Measurements from ENCODE around the gene CHIT1.

CHIT1 gene

DNA sequence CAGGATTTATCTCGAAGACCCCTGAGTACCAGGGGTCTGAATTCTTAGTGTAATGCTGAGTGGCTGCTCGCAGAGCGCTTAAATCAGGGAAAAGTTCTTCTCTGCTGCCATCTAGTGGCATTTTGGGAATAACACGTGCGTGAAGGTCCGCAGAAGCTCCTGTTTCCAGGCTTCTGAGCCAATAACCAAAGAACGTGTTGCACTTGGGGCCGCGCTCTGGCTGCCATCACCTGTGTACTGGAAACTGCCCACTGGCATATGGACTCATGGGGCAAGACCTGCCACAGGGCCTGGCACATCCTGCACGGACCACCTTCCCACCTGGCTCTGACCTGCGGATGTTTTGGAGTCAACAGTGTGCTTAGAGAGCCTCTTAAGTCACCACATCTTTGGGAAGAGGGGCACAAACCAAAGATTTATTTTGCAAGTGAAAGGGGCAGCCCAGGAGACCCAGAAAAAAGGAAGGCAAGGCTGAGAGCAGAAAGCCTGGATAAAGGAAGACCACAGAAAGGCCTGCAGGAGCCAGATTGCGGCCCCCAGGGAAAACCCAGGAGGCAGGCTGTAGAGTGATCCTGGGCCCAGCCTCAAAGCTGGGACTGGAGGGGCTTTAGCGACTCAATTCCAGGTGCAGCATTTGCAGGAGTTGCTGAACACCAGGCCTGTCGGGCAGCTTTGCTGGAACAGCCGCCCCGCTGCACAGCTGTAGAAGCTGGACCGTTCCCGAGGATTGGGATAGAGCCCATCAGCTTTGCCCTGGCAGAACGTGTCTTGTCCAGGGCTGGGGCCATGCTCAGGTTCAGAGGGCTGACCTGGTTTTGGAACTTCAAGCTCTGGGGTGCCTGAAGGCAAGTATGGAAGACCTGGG is 13.0 kb downstream of the CHIT1 start:
- DNase-seq: peak; percentile 60 to 83
- no peak for TF ChIP-seq POLR2A (IDR thresholded peaks at IDR 0.05; ENCODE audit: low read length)
- TF ChIP-seq GATA1 (IDR thresholded peaks at IDR 0.05; ENCODE audit: low read depth, low read length): no peak

DNA sequence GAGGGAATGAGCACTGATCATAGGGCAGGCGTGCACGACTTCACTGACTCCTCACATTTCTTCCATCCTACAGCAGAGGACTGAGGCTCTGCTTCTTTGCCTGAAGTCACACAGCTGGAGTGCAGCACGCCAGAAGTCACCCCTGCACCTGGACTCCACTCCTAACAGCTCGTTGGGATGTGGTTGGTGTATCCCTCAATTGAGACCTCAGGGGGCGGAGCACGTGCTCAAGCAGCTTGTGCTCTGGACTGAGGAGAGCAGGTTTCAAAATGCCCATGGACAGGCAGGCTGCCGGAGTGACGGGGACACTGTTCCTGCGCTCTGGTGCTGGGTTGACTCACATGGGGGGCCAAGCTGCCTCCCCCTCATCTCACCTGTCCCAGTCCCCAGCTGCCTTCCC is 13.9 kb downstream of the CHIT1 start:
- DNase-seq: no peak
- TF ChIP-seq GATA1 (IDR thresholded peaks at IDR 0.05; ENCODE audit: low read depth, low read length): no peak
- no peak for TF ChIP-seq POLR2A (IDR thresholded peaks at IDR 0.05; ENCODE audit: low read length)

DNA sequence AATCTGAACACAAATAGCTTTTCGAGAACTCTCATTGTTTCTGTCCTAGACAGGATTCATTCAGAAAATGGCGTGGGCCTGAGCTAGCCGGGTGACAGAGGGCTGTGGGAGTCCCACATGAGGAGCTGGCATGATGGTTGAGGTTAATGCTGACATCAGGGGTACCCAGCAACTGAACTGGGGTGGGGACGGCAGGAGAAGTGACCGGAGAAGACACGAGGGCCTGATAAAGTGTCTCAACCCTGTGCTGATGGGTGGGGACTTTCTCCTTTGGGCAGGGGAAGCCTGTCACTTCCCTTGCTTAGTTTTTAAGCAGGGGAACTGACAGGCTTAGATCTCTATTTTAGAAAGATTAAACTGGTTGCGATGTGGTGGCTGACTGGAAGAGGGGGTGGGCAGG is 14.6 kb downstream of the CHIT1 start:
- TF ChIP-seq POLR2A (IDR thresholded peaks at IDR 0.05; ENCODE audit: low read length) (no peak), GATA1 (IDR thresholded peaks at IDR 0.05; ENCODE audit: low read depth, low read length) (no peak)
- no peak for DNase-seq

DNA sequence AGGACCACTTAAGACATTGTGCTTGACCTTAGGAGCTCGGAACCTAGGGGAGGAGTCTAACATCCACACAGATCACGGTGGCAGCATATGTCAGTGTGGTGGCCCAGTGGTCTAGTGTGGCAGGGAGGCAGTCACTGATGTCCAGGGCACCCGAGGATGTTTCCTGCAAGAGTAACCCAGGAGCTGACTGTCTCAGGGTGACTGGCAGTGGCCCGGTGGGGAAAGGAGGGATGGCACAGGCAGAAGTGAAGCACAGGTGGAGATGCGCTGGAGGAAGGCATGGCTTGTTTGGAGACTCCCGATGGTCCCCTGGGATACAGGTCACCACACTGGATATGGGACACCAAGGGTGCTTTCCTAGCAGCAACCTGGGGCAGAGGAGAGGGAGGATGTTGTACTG is 16.3 kb downstream of the CHIT1 start:
- no peak for DNase-seq
- no peak for TF ChIP-seq GATA1 (IDR thresholded peaks at IDR 0.05; ENCODE audit: low read depth, low read length)
- no peak for TF ChIP-seq POLR2A (IDR thresholded peaks at IDR 0.05; ENCODE audit: low read length)

DNA sequence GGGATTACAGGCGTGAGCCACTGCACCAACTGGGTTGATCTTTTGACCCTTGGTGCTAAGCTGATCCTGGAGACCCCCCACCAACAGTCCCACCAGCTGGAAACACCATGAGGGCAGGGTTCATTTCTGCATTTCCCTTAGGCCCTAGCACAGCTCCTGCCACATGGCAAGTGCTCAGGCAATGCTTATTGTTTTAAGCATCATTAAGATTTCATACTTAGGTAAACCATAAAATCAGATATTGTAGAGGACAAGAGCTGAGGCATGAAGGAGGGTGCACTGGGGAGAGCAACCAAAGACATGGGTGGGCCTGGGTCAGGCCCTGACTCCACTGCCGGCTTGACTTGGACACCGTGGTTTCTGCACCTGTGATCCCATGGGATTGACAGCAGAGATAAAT is 17.7 kb downstream of the CHIT1 start:
- no peak for DNase-seq
- no peak for TF ChIP-seq GATA1 (IDR thresholded peaks at IDR 0.05; ENCODE audit: low read depth, low read length)
- no peak for TF ChIP-seq POLR2A (IDR thresholded peaks at IDR 0.05; ENCODE audit: low read length)

DNA sequence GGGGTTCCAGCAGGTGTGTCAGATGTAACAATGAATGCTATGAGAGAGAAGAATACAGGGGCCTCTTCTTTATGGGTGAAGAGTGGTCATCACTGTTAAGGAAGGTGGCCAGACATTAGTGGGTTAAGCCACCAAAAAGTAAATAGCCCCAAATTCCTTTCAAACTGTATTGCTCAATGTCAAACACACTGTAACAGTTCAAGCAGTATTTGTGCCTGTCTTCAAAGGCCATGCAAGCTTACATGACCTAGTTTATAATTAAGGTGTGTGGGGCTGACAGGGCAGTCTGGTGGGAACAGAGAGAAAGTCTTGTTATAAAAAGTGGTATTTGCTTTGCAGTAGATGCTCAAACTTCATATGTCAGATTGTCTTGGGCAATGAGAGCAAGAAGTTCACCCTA is 18.5 kb downstream of the CHIT1 start:
- TF ChIP-seq POLR2A (IDR thresholded peaks at IDR 0.05; ENCODE audit: low read length) (no peak), GATA1 (IDR thresholded peaks at IDR 0.05; ENCODE audit: low read depth, low read length) (no peak)
- no peak for DNase-seq

DNA sequence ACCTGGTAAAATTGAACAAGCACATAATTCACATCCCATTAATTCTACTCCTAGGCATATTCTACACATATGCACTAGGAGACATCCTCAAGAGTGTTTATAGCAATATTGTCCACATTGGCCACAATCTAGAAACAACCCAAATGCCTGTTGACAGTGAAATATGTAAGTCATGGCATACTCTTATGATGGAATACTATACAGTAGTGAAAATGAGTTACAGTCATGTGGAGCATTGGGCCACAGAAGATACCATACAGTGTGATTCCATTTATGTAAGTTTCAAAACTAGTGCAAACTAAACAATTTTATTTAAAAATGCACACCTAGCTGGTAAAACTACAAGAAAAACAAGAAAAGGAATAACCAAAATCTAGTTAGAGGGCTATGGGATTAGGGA is 19.1 kb downstream of the CHIT1 start:
- TF ChIP-seq POLR2A (IDR thresholded peaks at IDR 0.05; ENCODE audit: low read length) (no peak), GATA1 (IDR thresholded peaks at IDR 0.05; ENCODE audit: low read depth, low read length) (no peak)
- DNase-seq: no peak

DNA sequence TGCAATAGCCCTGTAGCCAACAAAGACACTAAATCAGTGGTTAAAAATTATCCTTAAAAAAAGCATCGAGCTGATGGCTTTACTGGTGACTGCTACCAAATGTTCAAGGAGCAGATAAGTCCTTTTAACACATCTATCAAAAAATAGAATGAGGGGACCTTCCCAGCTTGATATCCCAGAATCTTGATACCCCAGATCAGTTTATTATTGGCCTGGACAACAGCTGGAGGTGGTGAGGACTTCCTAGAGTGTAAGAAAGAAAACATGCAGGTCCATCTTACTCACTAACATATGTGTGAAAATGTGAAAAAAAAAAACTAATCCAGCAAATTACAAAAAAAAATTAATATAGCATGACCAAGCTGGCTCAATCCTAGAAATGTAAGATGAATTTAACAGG is 21.3 kb downstream of the CHIT1 start:
- no peak for DNase-seq
- TF ChIP-seq POLR2A (IDR thresholded peaks at IDR 0.05; ENCODE audit: low read length) (no peak), GATA1 (IDR thresholded peaks at IDR 0.05; ENCODE audit: low read depth, low read length) (no peak)

DNA sequence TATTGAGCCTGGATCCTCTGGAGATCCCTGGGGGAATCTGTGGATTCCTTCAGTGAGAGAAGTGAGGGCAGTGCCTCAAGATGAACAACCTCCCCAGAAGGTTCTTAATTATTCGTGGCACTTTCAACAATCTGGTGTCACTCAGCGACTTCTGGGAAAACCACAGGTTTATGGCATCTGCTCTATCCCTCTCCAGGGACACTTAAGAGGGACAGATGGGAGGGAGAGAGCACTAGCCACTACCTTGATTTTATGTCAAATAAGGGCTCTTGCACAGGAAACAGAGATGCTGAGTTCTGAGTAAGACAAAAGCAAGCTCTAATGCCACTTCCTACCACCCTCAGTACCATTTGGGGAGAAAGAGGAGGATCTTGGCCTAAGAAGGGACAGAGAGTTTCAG is 21.7 kb downstream of the CHIT1 start:
- no peak for TF ChIP-seq GATA1 (IDR thresholded peaks at IDR 0.05; ENCODE audit: low read depth, low read length)
- TF ChIP-seq POLR2A (IDR thresholded peaks at IDR 0.05; ENCODE audit: low read length): no peak

DNA sequence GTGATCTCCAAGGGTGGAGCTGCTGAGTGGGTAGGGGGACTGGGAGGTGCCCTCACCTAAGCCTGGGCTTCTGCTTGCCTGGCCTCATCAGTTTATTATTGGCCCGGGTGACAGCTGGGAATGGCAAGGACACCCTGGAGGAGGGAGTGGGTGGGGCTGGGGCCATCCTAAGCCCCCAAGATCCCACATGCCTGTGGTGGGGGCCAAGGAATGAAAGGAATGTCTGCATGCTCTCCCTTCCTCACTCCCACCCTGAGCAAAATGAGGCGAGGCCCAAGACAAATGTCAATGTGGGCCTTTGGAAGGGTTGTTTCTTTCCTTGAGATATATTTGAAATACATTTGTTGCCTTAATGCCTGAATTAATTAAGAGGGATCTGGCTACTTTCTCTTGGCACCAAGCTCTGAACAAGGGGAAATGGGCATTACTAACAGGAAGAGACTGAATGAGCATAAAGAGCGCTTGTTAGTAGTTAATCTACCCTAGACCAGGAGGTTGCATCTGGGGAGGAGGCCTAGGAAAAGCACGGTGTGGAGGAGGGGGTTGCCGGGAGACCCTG is 23.3 kb downstream of the CHIT1 start:
- no peak for TF ChIP-seq POLR2A (IDR thresholded peaks at IDR 0.05; ENCODE audit: low read length)
- TF ChIP-seq GATA1 (IDR thresholded peaks at IDR 0.05; ENCODE audit: low read depth, low read length): no peak
- no peak for DNase-seq

More for the DNA sequence above, 21.7 kb downstream of the CHIT1 start:
- no peak for DNase-seq

DNA sequence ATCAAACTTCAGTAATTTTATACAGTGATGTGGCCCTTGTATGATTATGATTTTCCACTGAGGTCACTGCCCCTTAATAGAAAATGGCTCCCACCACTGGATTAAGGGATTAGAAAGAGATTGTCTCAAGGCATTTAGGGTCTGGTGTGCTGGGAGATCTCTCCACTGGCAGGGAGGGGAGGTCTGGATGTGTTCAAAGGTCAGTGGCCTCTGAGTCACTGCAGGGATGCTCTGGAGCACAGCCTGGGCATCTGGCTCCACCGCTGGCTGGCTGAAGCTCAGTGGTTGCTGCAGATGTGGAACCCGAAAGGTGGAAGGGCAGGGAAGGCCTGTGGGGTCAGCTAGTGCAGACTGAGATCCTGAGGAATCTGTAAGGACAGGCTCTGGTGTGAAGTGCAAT is 24.7 kb downstream of the CHIT1 start:
- DNase-seq: no peak
- TF ChIP-seq POLR2A (IDR thresholded peaks at IDR 0.05; ENCODE audit: low read length) (no peak), GATA1 (IDR thresholded peaks at IDR 0.05; ENCODE audit: low read depth, low read length) (no peak)

DNA sequence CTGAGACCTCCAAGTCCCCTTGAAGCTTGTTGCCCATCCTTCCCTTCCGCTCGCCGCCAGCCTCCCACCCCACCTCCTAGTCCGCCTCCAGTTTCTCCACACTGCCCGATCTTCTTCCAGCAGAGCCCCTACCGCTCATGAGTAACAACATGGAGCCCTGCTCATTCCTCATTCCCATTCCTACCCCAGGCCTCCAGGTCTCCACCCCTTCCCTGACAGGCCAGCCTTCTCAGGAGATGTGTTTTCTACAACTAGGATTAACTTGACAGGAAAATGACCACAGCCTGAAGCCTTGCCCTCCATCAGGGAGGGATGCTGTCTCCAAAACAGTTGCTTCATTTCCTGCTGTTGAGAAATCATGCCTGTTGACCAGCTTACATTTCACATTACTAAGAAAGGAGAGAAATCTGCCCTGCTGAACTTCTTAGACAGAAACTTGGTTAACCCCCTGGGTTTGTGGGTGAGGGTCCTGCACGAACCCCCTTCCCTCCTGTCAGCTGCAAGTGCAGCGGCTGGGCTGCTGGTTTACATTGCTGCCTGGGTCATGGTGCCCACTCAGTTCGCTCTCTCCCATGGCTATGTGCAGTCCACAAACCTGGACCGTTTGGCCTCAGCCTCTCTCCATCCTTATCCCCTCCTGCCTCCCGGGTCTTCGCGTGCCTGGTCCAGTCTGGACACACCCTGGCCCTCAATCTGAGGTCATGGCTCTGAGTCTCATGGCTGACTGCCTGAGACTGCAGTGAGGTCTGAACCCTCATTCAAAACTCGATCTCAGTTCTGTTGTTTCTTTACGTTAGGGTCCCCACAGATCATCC is 26.8 kb downstream of the CHIT1 start:
- no peak for DNase-seq

DNA sequence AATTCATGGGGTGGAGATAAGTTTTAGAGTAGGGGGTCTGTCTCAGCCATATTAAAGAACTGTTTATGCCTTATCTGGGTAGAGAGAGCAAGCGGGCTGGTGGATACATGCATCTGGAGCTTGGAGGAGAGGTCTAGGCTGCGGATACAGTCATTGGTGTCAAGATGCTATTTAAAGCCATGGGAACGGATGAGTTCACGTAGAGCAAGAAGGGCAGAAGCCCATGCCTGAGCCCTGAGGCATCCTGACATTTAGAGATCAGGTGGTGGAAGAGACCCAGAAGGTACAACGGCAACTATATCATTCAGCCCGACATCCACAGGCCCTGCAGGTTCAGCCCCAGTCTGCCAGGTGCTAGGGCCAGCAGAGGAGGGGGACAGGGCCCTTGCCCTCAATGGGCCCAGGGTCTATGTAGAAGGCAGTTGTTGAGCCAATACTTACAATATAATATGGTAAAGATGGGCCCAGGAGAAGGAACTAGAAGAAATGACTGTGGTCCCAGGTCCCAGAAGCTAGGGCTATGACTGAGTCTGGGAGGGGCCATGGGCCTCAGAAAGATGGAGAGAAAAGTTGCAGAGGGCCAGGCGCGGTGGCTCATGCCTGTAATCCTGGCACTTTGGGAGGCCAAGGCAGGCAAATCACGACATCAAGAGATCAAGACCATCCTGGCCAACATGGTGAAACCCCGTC is 27.8 kb downstream of the CHIT1 start:
- DNase-seq: no peak
- TF ChIP-seq GATA1 (IDR thresholded peaks at IDR 0.05; ENCODE audit: low read depth, low read length): no peak
- no peak for TF ChIP-seq POLR2A (IDR thresholded peaks at IDR 0.05; ENCODE audit: low read length)

More for the DNA sequence above, 26.8 kb downstream of the CHIT1 start:
- TF ChIP-seq POLR2A (IDR thresholded peaks at IDR 0.05; ENCODE audit: low read length): no peak
- TF ChIP-seq GATA1 (IDR thresholded peaks at IDR 0.05; ENCODE audit: low read depth, low read length): no peak

DNA sequence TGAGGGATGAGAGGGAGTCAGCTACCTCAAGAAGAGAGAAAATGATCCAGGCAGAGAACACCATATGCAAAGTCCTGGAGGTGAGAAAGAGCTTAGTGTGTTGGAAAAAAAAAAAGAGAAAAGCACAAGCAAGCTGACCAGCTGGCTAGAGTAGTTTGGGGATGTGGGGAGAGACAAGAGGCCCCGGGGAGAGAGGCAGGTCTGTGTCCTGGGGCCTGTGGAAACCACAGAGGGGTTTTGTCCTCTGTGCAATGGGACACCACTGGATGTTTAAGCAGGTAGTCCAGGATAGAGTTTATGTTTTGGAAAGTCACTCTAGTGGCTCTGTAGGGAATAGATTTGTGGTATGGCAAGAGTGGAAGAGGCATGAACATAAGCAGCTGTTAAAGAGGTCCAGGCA is 28.6 kb downstream of the CHIT1 start:
- no peak for DNase-seq
- TF ChIP-seq GATA1 (IDR thresholded peaks at IDR 0.05; ENCODE audit: low read depth, low read length): no peak
- TF ChIP-seq POLR2A (IDR thresholded peaks at IDR 0.05; ENCODE audit: low read length): no peak
